Middle frontal gyrus (tissue), 1 donor: ENCODE data around the gene YJEFN3.

Experiments
- DNase-seq: peaks from one replicate; pipeline ENCODE4 v3.0.0-alpha.2; 2015; ENCODE audit warnings: low spot score; ENCODE audit errors: extremely low spot score

Gene YJEFN3, protein sequence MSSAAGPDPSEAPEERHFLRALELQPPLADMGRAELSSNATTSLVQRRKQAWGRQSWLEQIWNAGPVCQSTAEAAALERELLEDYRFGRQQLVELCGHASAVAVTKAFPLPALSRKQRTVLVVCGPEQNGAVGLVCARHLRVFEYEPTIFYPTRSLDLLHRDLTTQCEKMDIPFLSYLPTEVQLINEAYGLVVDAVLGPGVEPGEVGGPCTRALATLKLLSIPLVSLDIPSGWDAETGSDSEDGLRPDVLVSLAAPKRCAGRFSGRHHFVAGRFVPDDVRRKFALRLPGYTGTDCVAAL

DNA sequence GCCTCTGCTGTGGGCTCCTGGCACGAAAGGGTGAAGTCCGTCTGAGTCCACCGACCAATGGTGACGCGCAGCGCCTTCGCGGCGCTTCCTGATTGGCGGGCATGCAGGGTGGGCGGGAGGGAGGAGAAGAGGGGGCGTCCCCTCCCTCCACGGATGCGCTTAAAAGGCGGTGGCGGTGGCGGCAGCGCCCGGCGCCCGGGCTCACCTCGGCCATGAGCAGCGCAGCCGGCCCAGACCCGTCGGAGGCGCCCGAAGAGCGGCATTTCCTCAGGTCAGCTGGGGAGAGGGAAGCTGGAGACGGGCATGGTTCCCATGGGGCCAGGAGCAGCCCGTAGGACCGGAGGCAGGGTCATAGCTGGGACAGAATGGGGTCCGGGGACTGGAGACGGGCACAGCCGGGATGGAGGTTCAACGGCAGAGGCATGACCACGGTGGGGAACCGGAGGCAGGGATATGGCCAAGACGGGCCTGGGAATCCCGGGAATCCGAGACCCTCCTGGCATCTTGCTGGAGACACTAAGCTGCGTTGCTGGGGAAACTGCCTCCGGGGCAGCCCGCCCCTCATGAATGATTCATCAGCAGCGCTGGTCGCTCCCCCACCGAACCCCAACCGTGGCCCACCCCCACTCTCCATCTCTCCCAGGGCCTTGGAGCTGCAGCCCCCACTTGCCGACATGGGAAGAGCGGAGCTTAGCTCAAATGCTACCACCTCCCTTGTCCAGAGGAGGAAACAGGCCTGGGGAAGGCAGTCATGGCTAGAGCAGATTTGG, at the start of gene YJEFN3:
Gene YJEFN3 (plus strand): TSS at position 191 of the 770 bp plus-strand sequence. CDS start 22 bp downstream, at position 213.
- no peak for DNase-seq

DNA sequence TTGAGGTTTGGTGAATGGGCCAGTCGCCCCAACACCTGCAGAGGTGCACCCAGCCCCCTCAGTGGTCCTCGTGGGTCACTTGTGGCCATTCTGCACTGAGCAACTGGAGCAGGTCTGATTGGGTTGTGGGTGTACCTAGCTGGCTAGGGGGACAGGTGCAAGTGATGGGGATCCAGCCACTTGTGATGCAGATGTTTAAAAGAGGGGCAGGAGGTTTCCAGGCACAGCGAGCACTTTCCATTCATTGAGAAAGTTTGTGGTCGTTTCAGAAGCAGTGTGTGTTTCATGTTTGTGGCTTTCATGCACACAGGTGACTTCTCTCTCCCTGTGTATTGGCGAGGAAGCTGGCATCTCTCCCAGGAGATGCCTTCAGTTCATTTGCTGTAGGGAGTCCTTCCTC, 48.0 kb upstream of the YJEFN3 start:
- DNase-seq, result no peak

DNA sequence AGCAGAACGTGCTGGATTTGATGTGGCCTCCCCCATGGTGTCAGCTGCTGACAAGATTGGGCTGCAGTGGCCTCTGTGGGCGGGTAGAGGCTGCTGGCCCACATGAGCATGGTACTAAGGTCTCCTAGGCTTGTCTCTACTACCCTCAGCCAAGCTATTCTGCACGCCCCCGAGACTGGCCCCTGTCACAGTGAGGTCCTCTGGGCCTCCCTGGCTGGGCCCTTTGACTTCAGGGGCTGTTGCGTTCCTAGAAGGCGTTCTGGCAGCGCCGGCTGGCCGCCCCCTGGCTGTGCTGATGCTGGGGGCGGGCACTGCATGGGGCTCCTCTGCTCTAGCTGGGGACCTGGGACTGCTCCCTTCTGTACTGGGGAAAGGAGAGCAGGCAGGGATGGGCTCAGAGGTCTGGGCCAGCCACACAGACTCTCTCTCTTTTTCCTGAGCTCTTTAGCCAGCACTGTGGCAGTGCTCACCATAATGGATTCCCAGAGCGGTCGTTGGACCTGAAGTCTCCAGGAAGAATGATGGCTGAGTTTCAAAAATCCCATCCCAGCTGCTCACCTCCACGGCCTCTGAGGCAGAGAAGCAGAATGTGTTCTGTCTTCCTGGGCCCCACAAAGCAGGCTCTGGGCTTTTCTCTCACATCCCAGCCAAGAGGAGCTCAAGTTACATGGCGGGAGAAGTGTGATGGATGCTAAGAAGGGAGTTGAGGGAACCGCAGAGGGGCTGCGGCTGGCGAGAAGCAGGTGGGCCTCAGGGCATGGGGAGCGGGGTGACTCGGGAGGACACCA, 45.7 kb upstream of the YJEFN3 start:
- no peak for DNase-seq

DNA sequence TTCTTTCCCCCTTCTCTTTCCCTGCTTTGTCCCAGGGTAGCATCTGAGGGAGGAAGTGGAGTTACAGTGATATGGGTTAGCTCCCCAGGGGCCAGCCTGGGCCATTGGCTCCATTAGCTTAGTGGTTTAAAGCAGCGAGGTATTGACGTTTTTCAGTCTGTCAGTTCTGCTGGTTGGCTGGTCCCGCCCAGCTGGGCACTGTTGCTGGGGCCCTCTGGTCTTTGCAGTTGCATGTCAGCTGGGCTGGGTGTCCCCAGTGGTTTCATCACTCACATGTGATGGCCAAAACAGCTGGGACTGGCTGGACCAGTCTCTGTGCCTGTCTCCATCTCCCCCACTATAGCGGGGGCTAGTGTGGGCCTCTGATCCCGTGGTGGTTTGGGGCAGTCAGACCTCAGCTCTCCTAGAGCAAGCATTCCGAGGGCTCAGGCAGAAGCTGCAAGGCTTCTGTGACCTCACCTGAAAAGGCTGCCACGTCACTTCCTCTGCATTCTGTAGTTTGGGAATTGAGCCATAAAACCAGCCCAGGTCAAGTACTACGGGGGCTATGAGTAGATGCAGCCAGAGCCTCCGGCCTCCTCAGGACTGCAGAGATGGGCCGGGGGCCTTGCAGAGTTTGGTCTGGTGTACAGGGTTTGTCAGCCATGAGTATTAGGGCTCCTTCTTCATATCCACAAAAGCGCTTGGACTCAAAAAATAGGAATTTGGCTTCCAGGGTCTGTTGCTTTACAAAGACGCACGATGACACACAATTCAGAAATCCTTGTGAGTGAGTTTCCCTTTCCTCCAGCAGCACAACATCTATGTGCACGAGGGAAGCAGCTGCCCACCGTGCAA, 43.3 kb upstream of the YJEFN3 start:
- no peak for DNase-seq

DNA sequence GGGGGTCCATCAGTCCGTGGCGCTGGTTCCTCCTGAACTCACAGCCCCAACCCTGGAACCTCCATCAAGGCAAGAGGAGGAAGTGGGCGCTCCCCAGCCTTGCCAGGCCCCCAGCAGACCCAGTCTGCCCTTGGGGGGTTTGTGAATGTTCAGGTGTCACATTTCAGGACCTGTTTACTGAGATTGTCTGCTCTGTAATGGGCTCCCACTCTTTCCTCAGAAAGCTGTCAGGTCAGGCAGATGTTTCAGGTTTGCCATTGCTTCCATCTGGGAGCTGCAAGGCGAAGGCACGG, 42.8 kb upstream of the YJEFN3 start:
- no peak for DNase-seq

DNA sequence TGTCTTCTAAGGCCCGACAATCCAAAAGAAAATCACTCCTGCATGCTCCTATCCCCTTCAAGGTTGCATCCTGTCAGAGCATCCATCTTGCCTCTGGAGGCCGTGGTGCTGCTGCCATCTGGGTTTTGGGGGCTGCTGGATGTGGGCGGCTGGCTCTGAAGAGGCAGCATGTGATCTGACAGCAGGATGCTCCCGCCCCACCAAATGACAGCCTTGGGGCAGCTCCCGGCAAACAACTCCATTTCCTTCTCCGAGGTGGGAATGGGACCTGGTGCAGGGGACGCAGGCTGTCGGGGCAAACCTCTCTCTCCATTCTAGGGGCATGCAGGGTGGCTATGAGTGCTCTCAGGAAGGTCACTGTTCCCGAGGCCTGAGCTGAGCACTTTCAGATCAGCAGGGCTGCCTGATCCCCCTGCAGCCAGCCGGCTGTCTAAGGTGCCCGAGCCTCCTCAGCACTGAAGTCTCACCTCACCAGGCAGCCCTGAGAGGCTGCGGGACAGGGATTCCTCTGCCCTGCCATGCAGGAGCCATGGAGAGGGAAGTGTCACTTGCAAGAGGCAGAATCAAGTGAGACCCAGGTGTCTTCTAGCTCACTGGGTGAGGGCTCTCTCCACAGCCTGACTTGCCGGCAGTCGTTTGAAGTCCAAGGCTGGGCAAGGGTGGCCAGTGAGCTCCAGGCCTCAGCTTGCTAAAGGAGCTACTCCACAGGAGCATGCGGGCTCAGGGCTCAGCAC, 42.2 kb upstream of the YJEFN3 start:
- no peak for DNase-seq

DNA sequence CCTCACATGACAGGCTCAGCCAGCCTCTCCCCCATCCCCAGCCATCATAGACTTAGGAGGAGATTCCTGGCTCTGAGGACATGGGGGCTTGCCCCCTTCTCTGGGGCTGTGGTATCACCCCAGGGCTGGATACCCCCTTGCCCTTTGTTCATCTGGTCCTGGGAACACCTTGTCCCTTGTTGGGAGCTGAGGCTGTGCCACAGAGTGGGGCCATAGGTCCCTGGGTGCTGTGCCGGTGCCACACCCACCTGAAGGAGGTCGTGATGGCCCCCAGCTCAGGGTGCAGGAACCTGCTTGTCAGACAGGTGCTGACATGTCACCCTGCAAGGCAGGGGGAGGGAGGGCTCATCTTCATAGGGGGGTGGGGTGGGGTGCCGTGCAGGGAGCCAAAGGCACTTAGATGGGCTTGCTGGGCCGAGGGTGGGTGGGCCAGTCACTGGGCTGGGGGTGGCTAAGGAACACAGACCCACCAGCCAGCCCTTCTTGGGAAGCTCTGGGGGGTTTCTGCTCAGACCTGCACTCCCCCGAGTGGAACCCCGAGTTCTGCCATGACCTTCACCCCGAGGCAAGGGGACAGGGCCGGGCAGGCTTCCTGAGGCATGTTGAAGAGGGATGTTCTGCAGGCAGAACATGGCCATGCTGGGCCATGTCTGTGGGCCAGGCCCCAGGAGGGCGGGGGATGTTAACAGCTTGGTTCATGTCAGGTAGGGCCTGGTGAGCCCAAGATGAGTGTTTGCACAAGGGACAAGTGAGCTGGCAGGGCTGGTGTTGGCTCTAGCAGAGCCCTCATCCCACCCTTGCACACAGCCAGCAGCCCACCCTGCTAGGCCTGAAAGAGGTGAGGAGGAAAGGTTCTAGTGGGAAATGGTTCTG, 41.4 kb upstream of the YJEFN3 start:
- DNase-seq, result no peak

DNA sequence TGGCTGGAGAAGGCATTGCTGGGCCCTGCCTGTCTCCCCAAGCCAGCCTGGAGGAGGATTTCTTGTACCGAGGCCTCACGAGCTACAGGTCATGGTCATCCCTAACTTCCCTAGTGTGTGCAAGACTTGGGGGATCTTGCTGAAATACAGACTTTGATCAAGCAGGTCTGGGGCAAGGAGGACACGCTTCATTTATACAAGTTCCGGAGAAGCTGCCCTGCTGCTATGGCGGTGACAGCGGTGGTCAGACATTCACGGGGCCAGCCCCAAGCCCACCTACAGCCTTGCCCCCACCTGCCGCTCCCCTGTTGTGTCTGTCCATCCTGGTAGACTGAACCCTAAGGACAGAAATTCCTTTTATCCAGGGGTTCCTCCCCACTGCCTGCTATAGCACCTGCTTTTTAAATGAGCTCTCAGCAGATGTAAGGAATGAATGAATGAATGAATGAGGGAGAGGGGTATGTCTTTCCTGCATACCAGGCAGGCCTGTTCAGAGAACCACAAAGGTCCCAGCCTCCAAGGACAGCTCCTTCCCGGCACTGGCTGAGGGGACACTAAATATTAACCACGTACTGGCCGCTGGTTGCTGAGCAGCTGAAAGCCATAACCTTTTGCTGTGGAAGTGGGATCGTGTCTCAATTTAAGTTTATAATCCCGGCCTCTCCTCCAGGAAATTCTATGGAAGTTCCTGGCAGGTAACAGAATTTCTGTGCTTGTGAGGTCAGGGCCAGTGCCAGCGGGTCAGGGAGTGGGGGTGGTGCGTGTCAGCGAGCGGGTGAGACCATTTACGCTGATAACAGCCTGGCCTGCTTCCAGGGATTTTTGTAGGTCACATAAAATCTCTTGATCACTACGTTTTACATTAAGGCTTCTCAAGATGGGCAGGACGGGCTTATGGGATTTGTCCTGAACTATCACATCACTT, 40.5 kb upstream of the YJEFN3 start:
- no peak for DNase-seq

DNA sequence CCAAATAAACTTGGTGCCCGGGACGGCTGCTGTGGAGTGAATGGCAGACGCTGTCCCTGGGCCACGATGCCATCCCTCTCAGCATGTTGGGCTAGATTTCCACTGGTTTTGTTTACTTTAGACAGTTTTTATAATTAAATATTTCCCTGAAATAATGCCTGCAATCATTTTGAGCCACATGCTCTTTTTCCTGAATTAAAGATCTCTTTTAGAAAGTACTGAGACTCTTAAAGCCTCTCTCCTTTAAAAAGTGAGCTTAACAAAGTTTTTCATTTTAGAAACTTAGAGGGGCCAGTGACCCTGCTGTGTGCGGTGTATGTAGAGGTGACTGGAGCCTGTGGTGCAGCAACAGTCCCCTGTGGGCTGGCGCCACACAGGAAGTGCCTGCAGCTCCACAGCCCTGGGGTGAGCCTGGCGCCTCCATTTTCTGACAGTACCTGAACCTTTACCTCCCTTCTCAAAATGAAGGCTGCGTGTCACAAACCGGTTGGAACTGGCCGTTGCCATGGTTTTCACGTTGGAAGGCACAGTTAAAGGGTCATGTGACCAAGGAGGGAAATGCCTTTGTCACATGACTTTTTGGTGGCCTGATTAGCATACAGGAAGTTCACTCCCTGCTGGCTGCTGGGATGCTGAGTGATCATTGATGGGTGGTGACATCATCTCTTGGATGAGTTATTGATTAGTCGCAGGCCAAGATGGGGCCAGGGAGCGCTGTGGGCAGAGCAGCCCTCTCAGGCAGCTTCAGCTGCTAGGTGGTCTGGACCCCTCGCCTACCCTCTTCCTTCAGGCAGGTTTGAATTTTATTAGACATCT, 39.6 kb upstream of the YJEFN3 start:
- no peak for DNase-seq

DNA sequence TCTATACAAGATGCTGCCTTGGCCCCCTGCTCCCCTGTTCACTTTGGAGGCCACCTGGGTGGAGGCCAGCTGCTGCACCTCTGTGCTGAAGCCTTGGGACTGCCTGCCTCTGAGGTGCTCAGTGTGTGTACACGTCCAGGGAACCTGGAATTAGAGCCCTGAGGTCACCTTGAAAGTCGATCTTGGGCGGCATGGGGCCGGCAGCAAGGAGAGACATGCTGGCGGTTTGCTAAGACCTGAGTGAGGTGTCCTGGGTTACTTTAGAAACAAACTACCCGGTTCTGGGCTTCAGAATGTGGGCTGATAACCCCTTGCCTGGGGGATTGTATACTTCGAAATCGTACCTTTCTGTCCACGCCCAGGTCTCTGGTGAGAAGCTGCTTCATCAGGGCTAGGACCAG, 38.9 kb upstream of the YJEFN3 start:
- DNase-seq, result no peak

DNA sequence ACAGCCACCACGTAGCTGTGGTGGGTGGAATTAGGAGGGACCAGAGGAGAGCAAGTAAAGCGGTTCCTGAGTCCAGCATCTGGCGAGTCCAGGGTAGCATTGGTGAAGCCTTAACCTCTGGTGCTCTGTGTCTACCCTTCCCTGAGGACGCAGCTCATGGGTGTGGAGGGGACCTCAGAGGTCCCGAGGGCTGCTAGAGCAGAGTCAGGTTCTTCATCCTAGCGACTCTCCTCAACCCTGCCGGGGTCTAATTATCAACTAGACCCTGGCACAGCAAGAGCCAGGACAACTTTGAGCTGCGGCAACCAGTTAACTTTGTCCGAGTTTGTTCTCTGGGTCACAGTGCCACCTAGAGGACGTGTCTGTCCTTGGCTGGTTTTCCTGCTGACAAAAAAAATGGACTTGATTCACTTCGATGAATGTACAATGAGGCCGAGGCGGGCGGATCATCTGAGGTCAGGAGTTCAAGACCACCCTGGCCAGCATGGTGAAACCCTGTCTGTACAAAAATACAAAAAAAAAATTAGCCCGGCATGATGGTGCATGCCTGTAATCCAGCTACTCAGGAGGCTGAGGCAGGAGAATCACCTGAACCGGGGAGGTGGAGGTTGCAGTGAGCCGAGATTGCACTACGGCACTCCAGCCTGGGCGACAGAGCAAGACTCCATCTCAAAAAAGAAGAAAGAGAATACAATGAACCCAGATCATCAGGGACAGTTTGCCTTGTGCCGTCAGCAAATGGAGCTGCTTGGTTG, 38.3 kb upstream of the YJEFN3 start:
- peak; percentile 82 for DNase-seq

DNA sequence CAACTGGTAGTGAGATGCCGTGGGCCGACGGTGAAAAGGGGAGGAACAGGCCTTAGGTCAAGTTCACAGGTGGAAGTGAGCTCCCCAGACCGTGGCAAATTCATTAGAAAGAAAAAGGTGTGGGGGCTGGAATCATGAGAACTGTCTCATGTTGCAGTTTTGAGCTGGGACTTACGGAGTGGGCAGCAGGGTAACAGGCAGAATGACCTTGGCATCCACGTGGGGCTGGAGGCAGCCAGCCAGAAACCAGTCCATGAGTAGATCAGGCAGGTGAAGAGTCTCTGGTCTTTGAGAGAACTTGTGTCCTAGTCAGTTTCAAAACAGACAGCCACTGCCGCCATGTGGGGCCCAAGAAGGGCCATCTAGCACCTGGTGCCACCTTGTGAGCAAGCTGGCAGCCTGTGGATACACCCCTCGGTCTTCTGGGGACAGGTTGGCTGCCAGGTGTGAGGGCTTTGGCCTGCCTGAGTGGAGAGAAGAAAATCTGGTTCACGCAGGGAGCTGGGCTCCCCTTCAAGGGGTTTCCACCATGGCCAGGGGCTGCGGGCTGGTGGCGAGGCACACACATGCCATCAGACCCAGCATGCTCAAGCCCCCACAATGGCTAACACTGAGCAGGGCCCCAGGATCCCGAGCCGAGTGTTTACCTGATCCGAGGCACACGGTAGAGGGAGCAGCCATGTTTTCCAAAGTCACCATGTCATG, 37.2 kb upstream of the YJEFN3 start:
- no peak for DNase-seq

DNA sequence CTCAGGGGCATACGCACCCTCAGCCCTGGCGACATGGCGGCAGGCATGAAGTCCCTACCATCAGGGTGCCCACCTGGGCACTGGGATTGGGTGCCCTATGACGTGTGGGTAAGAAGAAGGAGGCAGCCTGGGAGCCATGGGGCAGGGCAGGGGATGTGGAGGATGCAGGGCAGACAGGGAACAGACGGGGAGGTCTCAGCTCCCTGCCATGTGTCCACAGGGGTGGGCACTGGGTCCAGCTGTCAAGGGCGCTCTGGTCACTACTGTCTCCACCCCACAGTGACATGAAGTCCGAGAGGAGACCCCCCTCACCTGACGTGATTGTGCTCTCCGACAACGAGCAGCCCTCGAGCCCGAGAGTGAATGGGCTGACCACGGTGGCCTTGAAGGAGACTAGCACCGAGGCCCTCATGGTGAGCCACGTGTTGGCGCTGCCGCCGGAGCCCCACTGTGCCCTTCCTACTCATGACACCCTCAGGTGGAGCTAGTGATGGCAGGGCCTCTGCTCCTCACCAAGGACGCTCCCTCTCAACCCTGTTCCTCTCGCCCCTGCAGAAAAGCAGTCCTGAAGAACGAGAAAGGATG, 36.6 kb upstream of the YJEFN3 start:
- no peak for DNase-seq

DNA sequence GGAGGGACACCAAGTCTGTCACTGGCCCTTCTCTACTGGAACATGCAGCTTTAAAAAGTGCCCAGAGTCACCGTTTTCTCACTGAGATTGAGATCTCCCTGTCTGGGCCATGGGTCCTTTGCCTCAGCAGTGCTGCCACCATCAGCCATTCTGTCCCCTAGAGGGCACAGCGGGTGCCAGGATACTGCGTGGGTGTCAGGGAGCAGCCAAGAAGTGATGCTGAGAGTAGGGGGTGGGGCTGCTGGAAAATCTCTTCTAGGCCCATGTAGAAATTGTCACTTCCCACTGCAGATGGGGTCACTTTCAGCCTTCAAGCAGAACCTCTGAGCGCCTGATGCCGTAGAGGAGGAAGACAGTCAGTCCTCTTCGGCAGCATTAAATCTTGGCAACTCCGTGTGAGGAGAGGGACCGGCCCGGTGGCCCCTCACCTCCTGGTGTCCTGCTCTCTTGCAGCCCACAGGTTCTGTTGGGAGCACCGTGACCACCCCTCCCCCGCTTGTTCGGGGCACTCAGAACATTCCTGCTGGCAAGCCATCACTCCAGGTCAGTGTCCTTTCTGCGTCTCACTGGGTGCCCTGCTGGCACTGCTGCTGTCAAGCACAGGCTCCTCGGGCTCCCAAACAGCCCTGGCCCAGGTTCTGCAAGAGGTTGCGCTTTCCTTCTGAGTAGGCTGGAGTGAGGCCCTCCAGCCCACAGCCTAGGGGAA, 34.7 kb upstream of the YJEFN3 start:
- DNase-seq, result no peak
